OCI-LY3 (cell line): ENCODE results near the gene ARHGAP6.

ENCODE experiments used
- EZH2phosphoT487 ChIP-seq: fragments of 200-600 bp; shearing (Covaris generic); IDR thresholded peaks from 2 replicates; pipeline ENCODE4 v1.6.1; 2018; ENCODE audit warnings: antibody characterized with exemption, mixed run types, low read depth
- TF ChIP-seq, protein P1 (sequence below): fragments of 200-600, 300-600 bp; sonication (generic); IDR thresholded peaks from 2 replicates; pipeline ENCODE4 v1.5.1; 2014; ENCODE audit warnings: antibody characterized with exemption, low read length, low read depth

DNA sequence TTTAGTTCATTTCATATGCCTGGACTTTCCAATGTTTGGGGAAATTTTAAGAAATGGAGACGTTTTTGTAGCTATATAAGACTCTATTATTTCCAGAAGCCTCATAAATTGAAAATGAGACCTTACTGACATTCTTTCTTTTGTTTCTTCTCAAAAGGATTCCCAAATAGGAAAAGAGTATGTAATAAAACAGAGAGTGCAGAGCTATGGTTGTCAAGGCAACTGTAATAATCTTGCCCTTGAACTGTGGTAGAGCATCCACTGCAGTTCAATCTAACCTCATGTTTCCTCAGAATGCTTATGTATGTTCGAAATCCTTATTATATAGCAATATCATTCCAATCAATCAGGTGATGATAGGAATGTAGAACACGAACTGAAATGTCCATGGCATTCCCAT, 318.4 kb downstream of the ARHGAP6 start:
- TF ChIP-seq, protein P1, sequence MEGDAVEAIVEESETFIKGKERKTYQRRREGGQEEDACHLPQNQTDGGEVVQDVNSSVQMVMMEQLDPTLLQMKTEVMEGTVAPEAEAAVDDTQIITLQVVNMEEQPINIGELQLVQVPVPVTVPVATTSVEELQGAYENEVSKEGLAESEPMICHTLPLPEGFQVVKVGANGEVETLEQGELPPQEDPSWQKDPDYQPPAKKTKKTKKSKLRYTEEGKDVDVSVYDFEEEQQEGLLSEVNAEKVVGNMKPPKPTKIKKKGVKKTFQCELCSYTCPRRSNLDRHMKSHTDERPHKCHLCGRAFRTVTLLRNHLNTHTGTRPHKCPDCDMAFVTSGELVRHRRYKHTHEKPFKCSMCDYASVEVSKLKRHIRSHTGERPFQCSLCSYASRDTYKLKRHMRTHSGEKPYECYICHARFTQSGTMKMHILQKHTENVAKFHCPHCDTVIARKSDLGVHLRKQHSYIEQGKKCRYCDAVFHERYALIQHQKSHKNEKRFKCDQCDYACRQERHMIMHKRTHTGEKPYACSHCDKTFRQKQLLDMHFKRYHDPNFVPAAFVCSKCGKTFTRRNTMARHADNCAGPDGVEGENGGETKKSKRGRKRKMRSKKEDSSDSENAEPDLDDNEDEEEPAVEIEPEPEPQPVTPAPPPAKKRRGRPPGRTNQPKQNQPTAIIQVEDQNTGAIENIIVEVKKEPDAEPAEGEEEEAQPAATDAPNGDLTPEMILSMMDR, result no peak
- TF ChIP-seq EZH2phosphoT487, result no peak
